ENCODE data around the gene GRXCR2. TPM values are rescaled to one million over a fixed set of nuclear protein-coding genes. Genes with fewer than 3 reads are reported as not detected.

GRXCR2 gene
- polyA plus RNA-seq, 1 donor from 2014 or later = not detected

DNA sequence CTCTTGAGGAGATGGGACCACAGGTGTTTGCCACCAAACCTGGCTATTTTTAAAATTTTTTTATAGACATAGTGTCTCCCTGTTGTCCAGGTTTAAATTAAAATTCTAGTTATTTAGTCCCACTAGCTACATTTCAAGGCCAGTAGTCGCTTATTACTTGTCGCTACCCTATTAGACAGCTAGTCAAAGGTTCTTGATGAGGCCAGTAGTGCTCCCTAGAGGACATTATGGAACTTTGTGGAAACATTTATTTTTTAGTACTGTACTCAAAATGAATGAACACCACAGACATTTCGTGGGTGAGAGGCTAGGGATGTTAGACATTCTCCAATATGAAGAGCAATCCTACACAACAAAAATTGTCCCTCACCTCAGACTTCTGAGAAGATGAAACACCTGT, 14.4 kb upstream of the GRXCR2 start:
- Histone ChIP-seq H2AFZ (ENCODE audit: low read depth, low read length) (no peak overlapping the region), H3K4me2 (ENCODE audit: low read length) (no peak overlapping the region), H3K27me3 (ENCODE audit: insufficient read depth, low read depth, low read length) (no peaks in the 10 kb centered on the region), H3K9ac (ENCODE audit: low read length) (no peak overlapping the region), H3K9me2 (ENCODE audit: insufficient read depth, low read length) (no peaks in the 10 kb centered on the region), H3K36me3 (ENCODE audit: insufficient read depth, low read length) (no peaks in the 10 kb centered on the region), H3K27ac (ENCODE audit: low read length) (no peak overlapping the region), H3K9me3 (ENCODE audit: low read length) (no peaks in the 10 kb centered on the region), H3K79me2 (replicated peaks; ENCODE audit: insufficient read depth, low read length) (no peaks in the 10 kb centered on the region), H4K20me1 (ENCODE audit: insufficient read depth) (no peaks in the 10 kb centered on the region), H3K4me3 (ENCODE audit: low read length) (no peak overlapping the region), H3F3A (ENCODE audit: insufficient read depth, low read length, poor library complexity, severe bottlenecking) (no peaks in the 10 kb centered on the region)
- TF ChIP-seq RAD21 (conservative IDR thresholded peaks at IDR 0.05) (no peak), EP300 (conservative IDR thresholded peaks at IDR 0.05; ENCODE audit: poor library complexity, severe bottlenecking) (no peak), EZH2 (IDR thresholded peaks at IDR 0.05; ENCODE audit: borderline replicate concordance, insufficient read depth, low read length, poor library complexity, severe bottlenecking) (no peak), SMC3 (conservative IDR thresholded peaks at IDR 0.05; ENCODE audit: poor library complexity) (no peak), POLR2AphosphoS5 (IDR thresholded peaks at IDR 0.05) (no peak), MXI1 (conservative IDR thresholded peaks at IDR 0.05; ENCODE audit: poor library complexity, severe bottlenecking) (no peak)

DNA sequence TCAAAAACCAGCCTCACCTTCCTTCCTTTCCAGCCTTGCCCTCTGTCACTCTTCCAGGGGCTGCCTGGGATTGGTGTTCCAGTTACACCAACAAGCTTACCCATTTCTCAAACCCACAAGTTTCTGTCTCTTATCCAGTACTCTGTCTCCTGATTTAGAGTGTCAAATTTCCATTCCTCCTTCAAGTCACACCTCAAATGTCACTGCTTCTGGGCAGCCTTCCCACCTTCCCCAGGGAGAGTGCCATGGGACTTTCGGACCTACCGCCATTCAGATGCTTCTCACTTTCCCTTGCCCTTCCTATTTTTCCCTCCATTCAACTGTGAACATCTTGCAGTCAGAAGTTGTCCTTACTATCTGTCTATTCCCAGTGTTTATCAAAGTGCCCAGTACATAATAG, 2.0 kb upstream of the GRXCR2 start:
- no peak for TF ChIP-seq TAF1 (IDR thresholded peaks at IDR 0.05; ENCODE audit: low read depth)
- no peak for TF ChIP-seq EZH2 (IDR thresholded peaks at IDR 0.05; ENCODE audit: borderline replicate concordance, insufficient read depth, low read length, poor library complexity, severe bottlenecking)

DNA sequence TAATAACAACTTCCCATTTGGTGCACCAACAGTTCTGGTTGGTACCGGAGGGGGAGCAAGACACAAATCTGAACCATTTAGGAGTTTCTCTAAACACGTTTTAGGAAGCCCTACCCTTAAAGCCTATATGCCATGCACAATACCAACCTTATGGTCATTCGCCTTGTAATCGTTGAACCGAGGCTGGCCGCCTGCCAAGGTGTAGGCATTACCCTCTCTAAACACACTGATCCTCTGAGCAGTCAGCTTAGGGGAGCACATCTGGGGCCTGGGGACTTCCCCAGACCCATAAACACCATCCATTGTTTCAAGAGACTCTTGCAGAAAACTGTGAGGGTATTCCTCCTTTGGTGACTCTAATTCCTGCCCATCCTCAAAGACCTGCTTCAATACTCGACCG, 328 bp downstream of the GRXCR2 start:
- no peaks in the 10 kb centered on the region for H3K36me3 ChIP-seq (ENCODE audit: insufficient read depth, low read length)
- no peaks in the 10 kb centered on the region for H3K9me3 ChIP-seq (ENCODE audit: low read length)
- H3F3A ChIP-seq (ENCODE audit: insufficient read depth, low read length, poor library complexity, severe bottlenecking) = no peaks in the 10 kb centered on the region
- H2AFZ ChIP-seq (ENCODE audit: low read depth, low read length) = no peak overlapping the region
- no peaks in the 10 kb centered on the region for H3K79me2 ChIP-seq (replicated peaks; ENCODE audit: insufficient read depth, low read length)
- H3K27ac ChIP-seq (ENCODE audit: low read length) = no peak overlapping the region
- no peak overlapping the region for H3K4me2 ChIP-seq (ENCODE audit: low read length)
- H4K20me1 ChIP-seq (ENCODE audit: insufficient read depth) = no peaks in the 10 kb centered on the region
- H3K27me3 ChIP-seq (ENCODE audit: insufficient read depth, low read depth, low read length) = no peaks in the 10 kb centered on the region
- no peak overlapping the region for H3K9ac ChIP-seq (ENCODE audit: low read length)
- no peak for TF ChIP-seq TAF1 (IDR thresholded peaks at IDR 0.05; ENCODE audit: low read depth)
- TF ChIP-seq, protein P1, sequence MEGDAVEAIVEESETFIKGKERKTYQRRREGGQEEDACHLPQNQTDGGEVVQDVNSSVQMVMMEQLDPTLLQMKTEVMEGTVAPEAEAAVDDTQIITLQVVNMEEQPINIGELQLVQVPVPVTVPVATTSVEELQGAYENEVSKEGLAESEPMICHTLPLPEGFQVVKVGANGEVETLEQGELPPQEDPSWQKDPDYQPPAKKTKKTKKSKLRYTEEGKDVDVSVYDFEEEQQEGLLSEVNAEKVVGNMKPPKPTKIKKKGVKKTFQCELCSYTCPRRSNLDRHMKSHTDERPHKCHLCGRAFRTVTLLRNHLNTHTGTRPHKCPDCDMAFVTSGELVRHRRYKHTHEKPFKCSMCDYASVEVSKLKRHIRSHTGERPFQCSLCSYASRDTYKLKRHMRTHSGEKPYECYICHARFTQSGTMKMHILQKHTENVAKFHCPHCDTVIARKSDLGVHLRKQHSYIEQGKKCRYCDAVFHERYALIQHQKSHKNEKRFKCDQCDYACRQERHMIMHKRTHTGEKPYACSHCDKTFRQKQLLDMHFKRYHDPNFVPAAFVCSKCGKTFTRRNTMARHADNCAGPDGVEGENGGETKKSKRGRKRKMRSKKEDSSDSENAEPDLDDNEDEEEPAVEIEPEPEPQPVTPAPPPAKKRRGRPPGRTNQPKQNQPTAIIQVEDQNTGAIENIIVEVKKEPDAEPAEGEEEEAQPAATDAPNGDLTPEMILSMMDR (IDR thresholded peaks at IDR 0.05; ENCODE audit: poor library complexity, severe bottlenecking) = no peak
- TF ChIP-seq EP300 (conservative IDR thresholded peaks at IDR 0.05; ENCODE audit: poor library complexity, severe bottlenecking) = no peak
- no peak for TF ChIP-seq SMC3 (conservative IDR thresholded peaks at IDR 0.05; ENCODE audit: poor library complexity)
- TF ChIP-seq, protein P2, sequence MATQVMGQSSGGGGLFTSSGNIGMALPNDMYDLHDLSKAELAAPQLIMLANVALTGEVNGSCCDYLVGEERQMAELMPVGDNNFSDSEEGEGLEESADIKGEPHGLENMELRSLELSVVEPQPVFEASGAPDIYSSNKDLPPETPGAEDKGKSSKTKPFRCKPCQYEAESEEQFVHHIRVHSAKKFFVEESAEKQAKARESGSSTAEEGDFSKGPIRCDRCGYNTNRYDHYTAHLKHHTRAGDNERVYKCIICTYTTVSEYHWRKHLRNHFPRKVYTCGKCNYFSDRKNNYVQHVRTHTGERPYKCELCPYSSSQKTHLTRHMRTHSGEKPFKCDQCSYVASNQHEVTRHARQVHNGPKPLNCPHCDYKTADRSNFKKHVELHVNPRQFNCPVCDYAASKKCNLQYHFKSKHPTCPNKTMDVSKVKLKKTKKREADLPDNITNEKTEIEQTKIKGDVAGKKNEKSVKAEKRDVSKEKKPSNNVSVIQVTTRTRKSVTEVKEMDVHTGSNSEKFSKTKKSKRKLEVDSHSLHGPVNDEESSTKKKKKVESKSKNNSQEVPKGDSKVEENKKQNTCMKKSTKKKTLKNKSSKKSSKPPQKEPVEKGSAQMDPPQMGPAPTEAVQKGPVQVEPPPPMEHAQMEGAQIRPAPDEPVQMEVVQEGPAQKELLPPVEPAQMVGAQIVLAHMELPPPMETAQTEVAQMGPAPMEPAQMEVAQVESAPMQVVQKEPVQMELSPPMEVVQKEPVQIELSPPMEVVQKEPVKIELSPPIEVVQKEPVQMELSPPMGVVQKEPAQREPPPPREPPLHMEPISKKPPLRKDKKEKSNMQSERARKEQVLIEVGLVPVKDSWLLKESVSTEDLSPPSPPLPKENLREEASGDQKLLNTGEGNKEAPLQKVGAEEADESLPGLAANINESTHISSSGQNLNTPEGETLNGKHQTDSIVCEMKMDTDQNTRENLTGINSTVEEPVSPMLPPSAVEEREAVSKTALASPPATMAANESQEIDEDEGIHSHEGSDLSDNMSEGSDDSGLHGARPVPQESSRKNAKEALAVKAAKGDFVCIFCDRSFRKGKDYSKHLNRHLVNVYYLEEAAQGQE (IDR thresholded peaks at IDR 0.05; ENCODE audit: borderline replicate concordance) = no peak
- no peak for TF ChIP-seq POLR2AphosphoS5 (IDR thresholded peaks at IDR 0.05)
- TF ChIP-seq EZH2 (IDR thresholded peaks at IDR 0.05; ENCODE audit: borderline replicate concordance, insufficient read depth, low read length, poor library complexity, severe bottlenecking) = no peak
- no peak overlapping the region for H3K4me3 ChIP-seq (ENCODE audit: low read length)
- no peaks in the 10 kb centered on the region for H3K9me2 ChIP-seq (ENCODE audit: insufficient read depth, low read length)

More for the DNA sequence above, 2.0 kb upstream of the GRXCR2 start:
- Histone ChIP-seq H2AFZ (ENCODE audit: low read depth, low read length) (no peak overlapping the region), H3K36me3 (ENCODE audit: insufficient read depth, low read length) (no peaks in the 10 kb centered on the region), H4K20me1 (ENCODE audit: insufficient read depth) (no peaks in the 10 kb centered on the region), H3F3A (ENCODE audit: insufficient read depth, low read length, poor library complexity, severe bottlenecking) (no peaks in the 10 kb centered on the region), H3K79me2 (replicated peaks; ENCODE audit: insufficient read depth, low read length) (no peaks in the 10 kb centered on the region), H3K27ac (ENCODE audit: low read length) (no peak overlapping the region), H3K27me3 (ENCODE audit: insufficient read depth, low read depth, low read length) (no peaks in the 10 kb centered on the region), H3K9ac (ENCODE audit: low read length) (no peak overlapping the region), H3K9me3 (ENCODE audit: low read length) (no peaks in the 10 kb centered on the region), H3K4me3 (ENCODE audit: low read length) (no peak overlapping the region), H3K4me2 (ENCODE audit: low read length) (no peak overlapping the region), H3K9me2 (ENCODE audit: insufficient read depth, low read length) (no peaks in the 10 kb centered on the region)

Measured in neural cell (in vitro differentiated cells).